Measurements from ENCODE around the gene DCLK1. TPM values are rescaled to one million over a fixed set of nuclear protein-coding genes. Genes with fewer than 3 reads are reported as not detected.

The DCLK1 gene
- total RNA-seq, 1 experiment from 2014 or later, result 0.10 TPM

GRCh38 chr13:36163286-36163685, 32.1 kb upstream of the DCLK1 start:
- H3K36me3 ChIP-seq (ENCODE audit: control insufficient read depth in 1 of 2, insufficient read depth in 2 of 2, low read length in 2 of 2), result no peaks in the 10 kb centered on the region
- CTCF ChIA-PET, result no interaction called here
- H3K9me2 ChIP-seq (ENCODE audit: insufficient read depth), result no peaks in the 10 kb centered on the region
- no peak overlapping the region for H3K4me2 ChIP-seq (ENCODE audit: low read length)
- no peaks in the 10 kb centered on the region for H3K4me1 ChIP-seq (ENCODE audit: control insufficient read depth in 1 of 2, insufficient read depth in 2 of 2, low read length in 2 of 2)
- RAD21 ChIA-PET (ENCODE audit: low non-redundant PET in 1 of 2, low total read pairs in 2 of 2, uncharacterized antibody in 2 of 2, unreplicated experiment in 2 of 2), result no interaction called here
- POLR2A ChIA-PET, result no interaction called here
- no peak overlapping the region for H2AFZ ChIP-seq (ENCODE audit: low read depth, low read length, poor library complexity, severe bottlenecking)
- intact Hi-C loops (cut with micrococcal nuclease), result no loop called here
- H3K79me2 ChIP-seq (ENCODE audit: insufficient read depth, low read length), result no peaks in the 10 kb centered on the region
- no peak for DNase-seq (ENCODE audit: low read depth, low spot score)
- peaks cover 0 to 8% of the 10 kb centered on the region in 2 experiments; a peak in 1 of 4 replicates for H3K9me3 ChIP-seq (ENCODE audit: control insufficient read depth in 1 of 2, insufficient read depth in 1 of 2, low read depth in 1 of 2, low read length in 2 of 2)
- no peak overlapping the region for H3K27ac ChIP-seq (ENCODE audit: low read depth, low read length)
- H3K27me3 ChIP-seq (ENCODE audit: insufficient read depth, low read length), result no peaks in the 10 kb centered on the region
- no peak overlapping the region for H3K4me3 ChIP-seq (replicated peaks in 1 of 2; ENCODE audit: low read depth in 1 of 2, low read length in 2 of 2)
- BruUV-seq (replicated peaks), result no TSS peak
- TF ChIP-seq ZFX (IDR thresholded peaks at IDR 0.05) (no peak), EGR1 (IDR thresholded peaks at IDR 0.05; ENCODE audit: low read depth) (no peak), ZBTB33 (IDR thresholded peaks at IDR 0.05; ENCODE audit: extremely low read depth, insufficient replicate concordance, low read length) (no peak), ELF1 (IDR thresholded peaks at IDR 0.05; ENCODE audit: borderline replicate concordance, low read depth) (no peak), FOSL1 (IDR thresholded peaks at IDR 0.05; ENCODE audit: low read depth) (no peak), ATF3 (IDR thresholded peaks at IDR 0.05) (no peak), SP1 (IDR thresholded peaks at IDR 0.05; ENCODE audit: low read depth) (no peak), EZH2 (IDR thresholded peaks at IDR 0.05) (no peak), EZH2phosphoT487 (IDR thresholded peaks at IDR 0.05; ENCODE audit: borderline replicate concordance) (no peak), REST (IDR thresholded peaks at IDR 0.05; ENCODE audit: low read depth) (no peak), SRF (IDR thresholded peaks at IDR 0.05; ENCODE audit: low read depth) (no peak), TCF7L2 (IDR thresholded peaks at IDR 0.05; ENCODE audit: borderline replicate concordance, extremely low read depth, insufficient read depth, insufficient read length) (no peak), MAX (IDR thresholded peaks at IDR 0.05) (no peak), CEBPB (IDR thresholded peaks at IDR 0.05; ENCODE audit: low read depth) (no peak), RAD21 (IDR thresholded peaks at IDR 0.05; ENCODE audit: low read depth) (no peak), SIN3A (IDR thresholded peaks at IDR 0.05; ENCODE audit: low read depth) (no peak), POLR2A (IDR thresholded peaks at IDR 0.05; ENCODE audit: borderline replicate concordance, extremely low read depth, insufficient read depth, insufficient read length) (no peak), ZNF274 (IDR thresholded peaks at IDR 0.05; ENCODE audit: low read depth, low read length) (no peak), YY1 (IDR thresholded peaks at IDR 0.05; ENCODE audit: extremely low read depth, insufficient replicate concordance, low read depth, low read length) (no peak), JUND (IDR thresholded peaks at IDR 0.05) (no peak)
- H3K9ac ChIP-seq (ENCODE audit: low read length), result no peak overlapping the region
- no peak for ATAC-seq
- no peaks in the 10 kb centered on the region for H4K20me1 ChIP-seq (ENCODE audit: insufficient read depth)
